ENCODE results near the gene FCN2.

FCN2 gene

GRCh38 chr9:134928436-134929192 is 48.0 kb downstream of the FCN2 start:
- no peaks in the 10 kb centered on the region for H3K9me3 ChIP-seq (ENCODE audit: control insufficient read depth, insufficient read depth, low read depth, low read length)
- POLR2A ChIA-PET: no interaction called here
- no peaks in the 10 kb centered on the region for H3K36me3 ChIP-seq (ENCODE audit: control insufficient read depth in 2 of 2, insufficient read depth in 1 of 2, low read length in 2 of 2)
- TF ChIP-seq KLF16 (tag by site-specific recombination; IDR thresholded peaks at IDR 0.05): no peak
- TF ChIP-seq WT1 (tag by site-specific recombination; IDR thresholded peaks at IDR 0.05): no peak
- TF ChIP-seq AEBP2 (tag by site-specific recombination; IDR thresholded peaks at IDR 0.05; ENCODE audit: borderline replicate concordance): no peak
- no peak for TF ChIP-seq YY1 (tag by site-specific recombination; IDR thresholded peaks at IDR 0.05)
- CTCF ChIA-PET: interaction anchor here (1.1 kb wide), 1 partner anchor 150 kb away, joined by 3 read pairs; no protein-coding TSS in a partner anchor
- no peak overlapping the region for H3K4me3 ChIP-seq (ENCODE audit: low read depth, low read length)
- H3K4me1 ChIP-seq (ENCODE audit: control insufficient read depth, insufficient read depth, low read length): no peaks in the 10 kb centered on the region
- H3K27ac ChIP-seq (ENCODE audit: extremely low read depth, low read depth, low read length): no peak overlapping the region

DNA sequence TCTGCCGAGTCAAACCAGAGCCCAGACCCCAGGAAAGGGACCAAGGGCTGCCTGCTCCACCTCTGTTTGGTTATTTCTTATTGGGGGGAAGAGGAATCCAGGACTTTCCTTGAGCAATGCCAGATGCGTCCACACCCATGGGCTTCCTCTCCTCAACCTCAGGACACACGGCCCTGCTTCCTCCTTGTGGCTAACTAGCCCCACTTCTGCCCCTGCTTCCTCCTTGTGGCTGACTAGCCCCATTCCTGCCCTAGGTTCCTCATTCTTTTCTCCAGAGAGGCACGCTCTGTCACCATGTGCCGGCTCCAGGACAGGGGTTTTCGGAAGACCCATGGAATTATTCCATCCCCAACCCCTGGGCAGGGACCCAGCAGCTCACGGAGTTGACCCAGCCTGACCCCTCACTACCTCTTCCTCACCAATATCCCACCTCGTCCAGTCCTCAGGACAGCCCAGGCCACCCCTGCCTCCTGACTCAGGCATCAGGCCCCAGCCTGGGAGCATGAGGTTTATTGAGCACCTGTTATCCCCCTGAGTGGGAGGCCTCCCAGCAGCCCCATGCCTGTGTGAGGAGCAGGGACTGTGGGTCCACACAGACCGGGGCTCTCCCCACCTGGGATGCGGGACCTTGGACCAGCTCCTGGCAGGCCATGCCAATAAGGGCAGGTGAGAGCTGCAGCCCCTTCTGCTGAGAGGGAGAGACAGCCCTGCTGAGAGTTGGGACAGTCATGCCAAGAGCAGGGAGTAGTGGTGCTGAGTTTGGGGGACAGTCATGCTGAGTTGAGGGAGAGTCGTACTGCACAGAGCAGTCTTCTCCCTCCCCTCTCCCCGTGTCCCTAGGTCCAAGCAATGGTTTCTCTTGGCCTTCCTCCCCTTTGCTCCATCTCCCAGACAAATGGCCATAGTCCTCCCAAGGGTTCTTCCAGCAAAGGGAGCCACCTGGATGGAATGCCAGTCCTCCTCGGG is 48.9 kb downstream of the FCN2 start:
- ChIA-PET POLR2A (no interaction called here), CTCF (no interaction called here)
- Histone ChIP-seq H3K9me3 (ENCODE audit: control insufficient read depth, insufficient read depth, low read depth, low read length) (no peaks in the 10 kb centered on the region), H3K4me1 (ENCODE audit: control insufficient read depth, insufficient read depth, low read length) (no peaks in the 10 kb centered on the region), H3K4me3 (ENCODE audit: low read depth, low read length) (no peak overlapping the region), H3K27ac (ENCODE audit: extremely low read depth, low read depth, low read length) (no peak overlapping the region), H3K36me3 (ENCODE audit: control insufficient read depth in 2 of 2, insufficient read depth in 1 of 2, low read length in 2 of 2) (no peaks in the 10 kb centered on the region)
- TF ChIP-seq ZNF202 (tag by site-specific recombination; IDR thresholded peaks at IDR 0.05; ENCODE audit: borderline replicate concordance) (no peak), ZNF175 (tag by site-specific recombination; IDR thresholded peaks at IDR 0.05) (no peak), GLIS1 (tag by site-specific recombination; IDR thresholded peaks at IDR 0.05) (no peak), ZNF274 (IDR thresholded peaks at IDR 0.05; ENCODE audit: low read length) (no peak), ZNF274 (tag by site-specific recombination; IDR thresholded peaks at IDR 0.05; ENCODE audit: borderline replicate concordance) (no peak), ZNF138 (tag by site-specific recombination; IDR thresholded peaks at IDR 0.05; ENCODE audit: borderline replicate concordance) (no peak), ZSCAN30 (tag by site-specific recombination; IDR thresholded peaks at IDR 0.05) (no peak)
- TF ChIP-seq, protein P1, sequence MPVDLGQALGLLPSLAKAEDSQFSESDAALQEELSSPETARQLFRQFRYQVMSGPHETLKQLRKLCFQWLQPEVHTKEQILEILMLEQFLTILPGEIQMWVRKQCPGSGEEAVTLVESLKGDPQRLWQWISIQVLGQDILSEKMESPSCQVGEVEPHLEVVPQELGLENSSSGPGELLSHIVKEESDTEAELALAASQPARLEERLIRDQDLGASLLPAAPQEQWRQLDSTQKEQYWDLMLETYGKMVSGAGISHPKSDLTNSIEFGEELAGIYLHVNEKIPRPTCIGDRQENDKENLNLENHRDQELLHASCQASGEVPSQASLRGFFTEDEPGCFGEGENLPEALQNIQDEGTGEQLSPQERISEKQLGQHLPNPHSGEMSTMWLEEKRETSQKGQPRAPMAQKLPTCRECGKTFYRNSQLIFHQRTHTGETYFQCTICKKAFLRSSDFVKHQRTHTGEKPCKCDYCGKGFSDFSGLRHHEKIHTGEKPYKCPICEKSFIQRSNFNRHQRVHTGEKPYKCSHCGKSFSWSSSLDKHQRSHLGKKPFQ (tag by site-specific recombination; IDR thresholded peaks at IDR 0.05): no peak

DNA sequence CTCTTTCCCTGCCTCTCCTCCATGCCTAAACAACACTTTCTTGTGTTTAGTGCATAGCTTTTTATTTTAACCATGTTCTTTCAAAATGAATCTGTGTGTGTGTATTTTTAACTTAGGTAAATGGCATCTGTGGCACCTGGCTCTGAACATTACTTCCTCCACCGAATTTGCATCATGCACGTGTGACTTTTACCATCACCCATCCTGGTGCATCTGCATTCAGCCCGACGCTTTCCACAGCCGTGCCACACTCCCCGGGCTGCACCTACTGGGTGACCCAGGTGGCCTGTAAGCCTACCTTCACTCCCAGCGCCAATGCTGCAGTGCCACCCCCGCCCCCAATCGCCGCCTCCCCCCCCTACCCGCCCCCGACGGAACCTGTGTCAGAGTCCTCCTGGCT is 49.8 kb downstream of the FCN2 start:
- TF ChIP-seq ZNF19 (tag by site-specific recombination; IDR thresholded peaks at IDR 0.05; ENCODE audit: low read depth) (no peak), ZBTB49 (tag by site-specific recombination; IDR thresholded peaks at IDR 0.05; ENCODE audit: low read depth) (no peak), ZNF600 (tag by site-specific recombination; IDR thresholded peaks at IDR 0.05) (no peak), ZNF571 (tag by site-specific recombination; IDR thresholded peaks at IDR 0.05) (no peak), HOXC10 (CRISPR knock-in tag; IDR thresholded peaks at IDR 0.05) (no peak), ZNF837 (tag by site-specific recombination; IDR thresholded peaks at IDR 0.05) (no peak), ZSCAN30 (tag by site-specific recombination; IDR thresholded peaks at IDR 0.05) (no peak), ZNF146 (tag by site-specific recombination; IDR thresholded peaks at IDR 0.05) (no peak), ZBTB7A (tag by site-specific recombination; IDR thresholded peaks at IDR 0.05; ENCODE audit: low read depth) (no peak), BCL11A (tag by site-specific recombination; IDR thresholded peaks at IDR 0.05; ENCODE audit: low read depth) (no peak), ZNF621 (tag by site-specific recombination; IDR thresholded peaks at IDR 0.05) (no peak), ZNF623 (tag by site-specific recombination; IDR thresholded peaks at IDR 0.05) (no peak)
- TF ChIP-seq, protein P2, sequence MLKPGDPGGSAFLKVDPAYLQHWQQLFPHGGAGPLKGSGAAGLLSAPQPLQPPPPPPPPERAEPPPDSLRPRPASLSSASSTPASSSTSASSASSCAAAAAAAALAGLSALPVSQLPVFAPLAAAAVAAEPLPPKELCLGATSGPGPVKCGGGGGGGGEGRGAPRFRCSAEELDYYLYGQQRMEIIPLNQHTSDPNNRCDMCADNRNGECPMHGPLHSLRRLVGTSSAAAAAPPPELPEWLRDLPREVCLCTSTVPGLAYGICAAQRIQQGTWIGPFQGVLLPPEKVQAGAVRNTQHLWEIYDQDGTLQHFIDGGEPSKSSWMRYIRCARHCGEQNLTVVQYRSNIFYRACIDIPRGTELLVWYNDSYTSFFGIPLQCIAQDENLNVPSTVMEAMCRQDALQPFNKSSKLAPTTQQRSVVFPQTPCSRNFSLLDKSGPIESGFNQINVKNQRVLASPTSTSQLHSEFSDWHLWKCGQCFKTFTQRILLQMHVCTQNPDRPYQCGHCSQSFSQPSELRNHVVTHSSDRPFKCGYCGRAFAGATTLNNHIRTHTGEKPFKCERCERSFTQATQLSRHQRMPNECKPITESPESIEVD (tag by site-specific recombination; IDR thresholded peaks at IDR 0.05): no peak
- Histone ChIP-seq H3K4me1 (ENCODE audit: control insufficient read depth, insufficient read depth, low read length) (no peaks in the 10 kb centered on the region), H3K4me3 (ENCODE audit: low read depth, low read length) (no peak overlapping the region), H3K27ac (ENCODE audit: extremely low read depth, low read depth, low read length) (no peak overlapping the region), H3K9me3 (ENCODE audit: control insufficient read depth, insufficient read depth, low read depth, low read length) (no peaks in the 10 kb centered on the region), H3K36me3 (ENCODE audit: control insufficient read depth in 2 of 2, insufficient read depth in 1 of 2, low read length in 2 of 2) (no peaks in the 10 kb centered on the region)
- ChIA-PET CTCF (no interaction called here), POLR2A (no interaction called here)

Data from HEK293 (cell line).